OCI-M1 (cell line): ENCODE data around the gene NPM3.
"Not testable (repeated sequence)": the region's sequence is repeated elsewhere in the genome, so short reads cannot be mapped to it uniquely, and the experiment has no call there.

Source experiments
- DNase-seq: peaks from one replicate; lab custom pipeline; 2025; lab: John Stamatoyannopoulos, UW

The NPM3 gene

GRCh38 chr10:101803511-101803910 lies 20.3 kb upstream of the NPM3 start:
- DNase-seq, result no peak

DNA sequence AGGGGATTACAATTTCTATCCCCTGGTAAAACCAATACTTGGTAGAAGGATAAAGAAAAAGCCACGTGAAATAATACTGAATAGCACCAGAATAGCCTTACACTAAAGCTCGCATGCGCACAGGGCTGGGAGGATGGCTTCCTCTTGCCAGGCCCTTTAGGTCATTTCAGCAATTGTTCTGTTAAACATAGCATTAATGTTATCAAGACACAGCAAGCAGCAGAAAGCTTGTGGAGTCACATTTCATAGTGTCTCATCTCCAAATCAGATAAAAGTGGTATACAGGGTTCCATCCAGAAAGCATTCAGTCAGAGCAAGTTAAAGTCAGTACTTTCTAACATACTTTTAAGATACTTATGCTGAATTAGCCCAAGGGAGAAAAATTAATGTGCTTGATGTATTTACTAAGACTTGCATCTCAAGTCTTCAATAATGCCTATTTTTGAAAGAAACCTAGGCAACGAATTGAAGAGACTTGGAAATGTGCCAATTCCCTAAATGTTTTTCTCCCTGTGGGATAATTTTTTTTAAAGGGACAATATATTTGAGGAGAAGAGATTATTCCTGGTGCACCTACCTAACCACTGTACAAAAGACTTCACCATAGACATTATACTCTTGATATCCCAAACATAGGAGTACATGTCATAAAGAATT lies 14.3 kb upstream of the NPM3 start:
- peak; percentile 90 for DNase-seq

- no peak for DNase-seq
These were observed 10.3 kb upstream of the NPM3 start for GRCh38 chr10:101793526-101793925.

GRCh38 chr10:101789686-101790085 lies 6.4 kb upstream of the NPM3 start:
- no peak for DNase-seq

- not testable (repeated sequence) for DNase-seq
These were observed 6.0 kb upstream of the NPM3 start for GRCh38 chr10:101789231-101789630.

GRCh38 chr10:101785801-101786200 lies 2.6 kb upstream of the NPM3 start:
- no peak for DNase-seq

DNA sequence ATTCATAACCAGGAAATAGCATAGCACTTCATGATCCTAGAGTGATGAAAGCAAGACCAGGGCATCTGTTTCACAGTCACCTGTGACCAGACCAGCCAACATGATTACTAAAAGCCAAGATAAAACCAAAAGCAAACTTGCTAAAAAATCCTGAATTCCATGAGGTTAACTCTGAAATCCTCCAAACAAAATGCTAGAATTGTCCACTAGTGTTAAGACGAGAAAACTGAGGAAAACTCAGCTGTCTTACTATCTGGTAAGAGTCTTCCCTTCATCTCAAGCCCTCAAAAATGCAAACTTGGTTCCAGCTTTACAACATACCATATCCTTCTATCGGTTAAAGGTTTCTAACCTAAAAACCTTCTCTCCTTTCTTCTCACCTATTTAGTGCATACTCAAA lies 1.3 kb upstream of the NPM3 start:
- DNase-seq, result peak; percentile 37

DNA sequence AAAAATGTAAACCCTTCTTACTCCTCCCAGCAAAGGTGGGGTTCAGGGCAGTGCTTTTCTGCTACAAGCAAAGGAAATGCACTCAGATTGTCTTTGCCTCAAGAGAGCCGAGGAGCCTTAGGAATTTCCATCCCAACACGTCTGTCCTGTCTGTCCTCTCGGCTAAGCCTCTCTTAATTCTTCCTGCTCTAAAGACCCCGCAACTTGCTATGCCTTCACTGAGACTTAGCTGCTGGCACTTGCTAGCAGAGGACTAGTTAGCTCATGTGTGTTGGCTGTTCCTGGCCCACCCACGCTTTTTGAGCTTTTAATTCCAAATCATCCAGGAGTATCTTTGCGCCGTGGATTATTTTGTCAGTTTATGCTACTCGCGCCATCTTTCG lies 481 bp upstream of the NPM3 start:
- peak; percentile 67 for DNase-seq

DNA sequence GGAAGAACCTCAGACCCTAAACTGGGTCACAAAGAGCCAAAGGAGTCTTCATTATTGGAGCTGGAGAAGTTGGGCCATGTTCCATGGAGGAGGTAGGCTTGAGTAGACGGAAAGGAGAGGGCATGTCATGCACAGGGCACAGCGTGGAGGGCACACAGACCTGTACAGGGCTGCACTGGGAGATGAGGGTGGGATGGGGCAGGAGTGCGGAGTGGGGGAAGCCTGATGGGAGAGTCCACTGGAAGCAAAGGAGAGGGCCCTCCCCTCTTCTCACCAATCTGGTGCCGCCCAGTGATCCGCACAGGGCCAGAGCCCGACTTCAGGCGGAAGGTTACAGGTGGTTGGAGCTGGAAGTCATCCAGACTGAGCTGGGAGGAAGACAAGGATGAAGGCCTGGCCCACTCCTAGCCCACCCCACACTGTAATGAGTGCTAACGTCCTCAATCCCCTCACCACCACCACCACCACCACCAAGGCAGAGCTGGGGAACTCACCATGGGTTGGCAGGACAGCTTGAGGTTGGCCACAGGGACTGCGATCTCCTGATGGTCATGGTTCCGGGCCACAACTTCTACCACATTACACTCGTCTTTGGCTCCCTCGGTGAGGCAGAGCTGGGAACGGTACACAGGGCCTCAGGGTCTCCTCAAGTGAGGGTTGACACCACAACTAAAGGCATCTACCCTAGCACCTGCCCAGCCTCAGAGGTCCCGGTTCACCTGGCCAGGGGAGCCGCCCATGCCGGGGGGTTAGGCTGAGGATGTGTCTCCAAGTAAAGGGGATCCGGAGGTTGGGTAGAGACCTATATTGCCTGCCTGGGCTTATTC lies 1.0 kb downstream of the NPM3 start:
- no peak for DNase-seq

GRCh38 chr10:101781655-101781983 lies 1.6 kb downstream of the NPM3 start:
- no peak for DNase-seq

GRCh38 chr10:101780818-101781654 lies 2.2 kb downstream of the NPM3 start:
- peak; percentile 88 for DNase-seq

GRCh38 chr10:101780187-101780817 lies 2.9 kb downstream of the NPM3 start:
- no peak for DNase-seq

DNA sequence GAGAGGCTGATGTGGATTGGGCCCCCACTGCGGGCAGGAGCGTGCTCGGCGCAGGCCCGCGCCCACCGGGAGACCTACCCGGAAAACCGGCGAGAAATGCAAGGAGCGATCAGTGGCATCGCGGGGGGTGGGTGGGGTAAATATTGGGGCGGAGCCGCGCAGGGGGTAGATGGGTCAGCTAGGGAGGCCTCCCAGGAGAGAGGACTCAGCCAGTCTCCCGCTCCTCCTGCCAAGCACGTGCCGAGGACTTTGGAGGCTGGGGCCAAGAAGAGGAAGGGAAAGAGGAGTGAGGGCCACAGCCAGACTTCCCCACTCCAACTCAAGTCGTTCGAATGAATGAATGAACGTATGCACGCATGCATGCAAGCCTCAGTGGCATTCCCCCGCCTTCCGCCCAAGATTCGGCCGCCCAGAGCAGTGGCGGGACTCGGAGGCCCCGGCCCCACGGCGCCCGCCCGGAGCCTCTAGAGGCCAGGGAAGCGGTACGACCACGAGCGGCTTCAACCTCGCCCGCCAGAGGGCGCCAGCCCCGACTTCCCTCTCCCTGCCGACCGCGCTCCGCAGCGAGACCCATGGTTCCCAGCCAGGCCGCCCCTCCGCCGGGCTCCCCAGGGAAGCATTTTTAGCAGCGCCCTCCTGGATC lies 3.6 kb downstream of the NPM3 start:
- DNase-seq, result peak; percentile 91

DNA sequence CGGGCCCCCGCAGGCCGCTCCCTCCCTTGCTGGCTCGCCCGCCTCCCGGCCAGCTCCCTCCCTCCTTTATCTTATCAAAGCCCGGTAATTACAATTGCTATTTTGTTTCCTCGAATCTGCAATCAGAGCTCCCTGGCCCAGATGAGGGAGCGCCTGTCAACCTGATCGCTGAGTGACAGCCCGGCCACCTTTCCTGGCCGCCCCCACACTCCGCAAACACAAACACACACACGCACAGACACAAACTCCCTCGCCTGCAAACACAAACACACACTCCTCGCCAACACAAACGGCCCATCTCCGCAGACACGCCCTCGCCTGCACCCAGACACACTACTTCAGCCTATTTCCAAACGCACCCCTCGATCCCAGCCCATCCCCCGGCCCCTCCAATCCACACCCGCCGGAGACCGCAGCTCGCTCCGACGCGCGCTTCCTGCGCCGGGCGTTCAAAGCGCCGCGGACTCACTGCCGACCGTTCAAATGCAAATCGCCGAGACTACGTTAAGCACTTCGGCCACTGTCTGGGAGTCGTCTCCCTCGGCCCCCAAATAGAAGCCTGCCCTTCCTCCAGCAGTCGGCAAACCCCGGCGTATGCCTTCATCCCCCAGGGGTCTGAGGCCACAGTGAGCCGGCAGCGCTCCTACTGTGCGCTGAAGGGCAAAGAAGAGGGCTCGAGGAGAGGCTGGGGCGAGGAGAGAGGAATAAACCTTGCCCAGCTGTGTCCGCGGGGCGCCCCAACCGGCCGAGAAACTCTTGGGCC lies 4.3 kb downstream of the NPM3 start:
- DNase-seq, result no peak

GRCh38 chr10:101778151-101778780 lies 5.0 kb downstream of the NPM3 start:
- no peak for DNase-seq

DNA sequence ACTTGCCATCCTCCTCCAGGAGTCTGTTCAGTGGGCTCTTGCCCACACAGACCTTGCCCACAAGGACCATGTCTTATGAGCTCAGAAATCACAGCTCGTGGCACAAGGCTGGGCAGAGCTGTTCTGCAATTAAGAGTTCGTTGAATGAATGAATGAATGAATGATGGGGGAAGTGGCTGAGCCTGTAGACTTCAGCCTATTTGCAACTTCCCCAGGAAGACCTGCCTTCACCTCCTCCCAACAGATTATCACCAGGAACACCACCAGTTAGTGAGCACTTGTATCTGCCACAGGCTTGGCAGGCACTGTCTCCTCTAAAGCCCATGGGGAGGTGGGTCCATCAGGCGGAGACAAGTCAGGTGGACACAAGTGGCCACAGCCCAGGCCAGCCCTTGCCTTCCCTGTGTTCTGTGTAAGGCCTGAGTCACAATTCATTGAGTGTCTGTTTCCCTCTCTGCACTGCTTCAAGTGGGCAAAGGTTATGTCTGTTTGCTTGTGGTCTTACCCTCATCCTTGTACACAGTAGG lies 5.6 kb downstream of the NPM3 start:
- DNase-seq, result no peak

DNA sequence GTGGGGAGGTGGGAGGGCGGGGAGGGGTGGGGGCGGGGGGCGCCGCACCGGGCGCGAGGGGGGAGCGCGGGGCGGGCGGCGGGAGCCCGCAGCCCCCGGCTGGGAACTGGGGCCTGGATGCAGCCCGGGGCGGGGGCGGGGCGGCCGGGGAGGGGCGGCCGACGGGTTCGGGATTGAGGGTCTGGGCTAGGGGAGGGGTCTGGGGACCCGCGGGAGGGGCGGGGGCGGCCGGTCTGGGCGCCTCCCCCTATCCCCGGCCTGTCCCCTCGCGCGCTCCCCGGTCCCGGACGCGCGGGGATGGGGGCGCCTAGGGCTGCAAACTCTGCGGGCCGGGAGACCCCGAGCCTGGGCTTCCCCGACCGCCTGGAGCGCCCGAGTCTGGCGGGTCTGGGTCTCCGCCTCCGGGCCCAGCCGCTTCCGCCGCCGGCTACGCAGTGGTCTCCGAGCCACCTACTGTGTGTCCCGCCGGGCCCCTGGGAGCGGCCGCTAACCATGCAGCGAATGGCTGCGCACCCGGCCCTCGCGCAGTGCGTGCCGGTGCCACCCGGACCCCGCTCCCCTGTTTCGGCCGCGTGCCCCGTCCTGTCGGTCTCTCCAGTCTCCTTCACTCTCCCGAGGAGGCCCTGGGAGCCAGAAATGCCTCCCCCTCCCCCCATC lies 7.0 kb downstream of the NPM3 start:
- no peak for DNase-seq

DNA sequence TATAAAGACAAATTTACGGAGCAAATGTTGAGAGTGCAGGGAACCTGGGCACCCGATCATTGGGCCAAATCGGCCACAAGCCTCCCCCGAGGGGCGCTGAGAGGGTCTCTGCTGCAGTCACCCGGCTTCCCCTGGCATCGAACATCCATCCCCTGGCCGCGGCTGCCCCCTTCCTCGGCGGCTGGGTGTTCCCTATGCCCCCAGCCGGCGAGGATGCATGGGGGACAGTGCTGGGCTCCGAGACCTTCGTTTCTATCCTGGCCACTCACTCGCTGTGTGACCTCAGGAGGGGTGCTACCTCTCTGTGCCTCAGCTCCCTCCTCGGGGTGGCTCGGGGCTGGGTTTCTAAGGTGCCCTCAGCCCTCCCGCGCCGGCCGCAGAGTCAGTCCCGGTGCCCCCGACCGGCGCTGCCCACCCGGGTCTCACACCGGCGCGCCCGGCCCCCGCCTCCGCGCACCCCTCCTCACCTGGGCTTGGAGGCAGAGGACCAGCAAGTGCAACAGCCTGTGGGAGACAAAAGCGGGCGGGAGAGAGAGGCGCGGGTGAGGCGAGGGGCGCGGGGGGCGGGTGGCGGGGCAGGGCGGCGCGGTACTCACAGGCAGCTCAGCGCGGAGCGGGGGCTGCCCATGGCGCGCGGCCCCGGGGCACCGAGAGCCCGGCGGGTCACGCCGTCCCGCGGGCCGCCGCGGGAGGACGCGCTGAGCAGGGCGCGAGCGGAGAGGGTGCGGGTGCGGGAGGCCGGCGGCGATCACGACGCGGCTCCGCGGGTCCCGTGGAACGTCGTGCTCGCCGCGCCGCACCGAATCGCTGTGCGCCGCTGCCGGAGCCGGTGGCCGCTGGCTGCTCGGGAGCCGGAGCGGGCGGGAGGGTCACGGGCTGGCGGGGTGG lies 7.7 kb downstream of the NPM3 start, which contains the start of gene FGF8:
Gene FGF8, minus strand, starts transcription at position 842 of the 888 bp plus-strand sequence. Its CDS starts 214 bp downstream, at position 628.
- no peak for DNase-seq
